ENCODE results near the gene GRWD1.

- TF ChIP-seq CTCF (IDR thresholded peaks at IDR 0.05) (no peak), POLR2AphosphoS5 (IDR thresholded peaks at IDR 0.05) (no peak), POLR2A (IDR thresholded peaks at IDR 0.05) (no peak), EP300 (IDR thresholded peaks at IDR 0.05) (no peak)
These were observed 11.1 kb downstream of the GRWD1 start for GRCh38 chr19:48456864-48457263.
